ENCODE results near the gene UPK3A.

- TF ChIP-seq CTCF (IDR thresholded peaks at IDR 0.05) (no peak), POLR2A (IDR thresholded peaks at IDR 0.05) (no peak)
Measured at GRCh38 chr22:45341498-45341897, 56.7 kb downstream of the UPK3A start.
